Midbrain (tissue), 1 donor: Measurements from ENCODE around the gene HACD2.
A peak's percentile ranks its signal among the peaks of the same experiment; 100 is the strongest.

Source experiments
- DNase-seq: peaks from one replicate; lab custom pipeline; 2025; lab: John Stamatoyannopoulos, UW

The HACD2 gene

DNA sequence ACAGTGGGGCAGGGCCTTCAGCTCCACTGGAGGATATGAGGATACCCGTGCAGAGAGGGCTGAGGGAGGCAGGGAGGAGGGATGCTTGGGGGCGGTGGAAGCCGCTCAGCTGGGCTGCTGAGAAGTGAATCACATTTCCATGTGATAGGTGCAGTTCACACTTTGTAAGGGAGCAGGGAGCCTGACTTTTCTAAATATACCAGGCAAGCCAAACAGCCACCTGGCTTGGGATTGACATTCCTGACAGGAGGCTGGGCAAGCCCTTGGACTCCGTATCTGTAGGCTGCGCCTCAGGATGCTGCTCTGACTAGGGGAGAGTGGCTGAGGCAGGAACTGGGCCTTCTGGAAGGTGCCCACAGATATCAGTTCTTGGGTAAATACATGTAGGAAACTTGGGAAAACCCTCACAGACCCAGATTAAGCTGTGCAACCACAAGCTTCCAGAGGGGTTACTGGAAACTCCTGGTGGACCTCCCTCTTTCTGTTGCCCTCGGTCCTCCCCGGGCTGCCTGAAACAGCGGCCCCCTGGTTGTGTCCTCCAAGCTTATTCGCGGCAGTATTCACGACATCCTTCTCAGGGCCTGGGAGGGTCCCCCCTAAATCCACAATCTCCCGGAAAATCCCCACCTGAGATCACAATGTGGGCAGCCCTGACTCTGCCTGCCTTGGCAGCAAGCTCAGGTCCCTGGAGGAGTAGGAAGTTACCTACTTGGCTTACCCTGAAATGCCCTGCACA lies 103.0 kb downstream of the HACD2 start:
- no peak for DNase-seq

DNA sequence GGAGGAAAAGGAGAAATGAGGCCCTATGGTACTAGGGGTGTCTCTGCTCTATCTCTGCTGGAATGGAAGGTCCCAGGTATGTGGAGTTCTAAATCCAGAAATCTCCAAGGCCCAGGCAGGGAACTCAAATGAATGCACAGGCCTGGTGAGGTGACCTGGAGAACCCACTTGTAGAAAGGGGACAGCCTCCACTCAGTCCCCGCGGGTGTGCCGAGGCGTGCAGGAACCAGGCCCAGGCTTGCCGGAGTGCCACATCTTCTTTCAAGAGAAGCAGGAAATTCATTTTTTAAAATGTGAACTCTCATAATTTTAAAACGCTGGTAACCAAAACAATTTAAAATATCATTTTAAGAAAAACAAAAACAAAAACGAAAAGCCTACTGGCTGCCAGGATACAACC lies 103.8 kb downstream of the HACD2 start:
- no peak for DNase-seq

DNA sequence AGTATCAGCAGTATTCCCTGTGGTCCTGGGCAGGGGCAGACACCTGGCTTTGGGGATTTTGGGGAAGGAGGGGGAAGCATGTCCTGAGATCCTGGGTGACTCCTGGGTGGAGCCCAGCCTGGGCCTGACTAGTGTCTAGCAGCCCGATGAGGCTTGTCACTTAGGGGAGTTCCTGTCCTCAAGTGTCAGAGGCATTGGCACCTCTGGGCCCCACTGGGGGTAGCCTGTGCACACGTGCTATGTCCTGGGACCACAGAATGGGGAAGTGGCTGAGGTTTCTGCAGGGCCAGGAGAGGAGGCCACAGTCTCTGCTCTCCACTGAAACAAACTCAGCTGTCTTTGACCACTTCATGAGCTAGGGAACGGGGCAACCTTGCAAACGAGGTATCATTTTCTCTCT lies 104.4 kb downstream of the HACD2 start:
- DNase-seq = no peak

DNA sequence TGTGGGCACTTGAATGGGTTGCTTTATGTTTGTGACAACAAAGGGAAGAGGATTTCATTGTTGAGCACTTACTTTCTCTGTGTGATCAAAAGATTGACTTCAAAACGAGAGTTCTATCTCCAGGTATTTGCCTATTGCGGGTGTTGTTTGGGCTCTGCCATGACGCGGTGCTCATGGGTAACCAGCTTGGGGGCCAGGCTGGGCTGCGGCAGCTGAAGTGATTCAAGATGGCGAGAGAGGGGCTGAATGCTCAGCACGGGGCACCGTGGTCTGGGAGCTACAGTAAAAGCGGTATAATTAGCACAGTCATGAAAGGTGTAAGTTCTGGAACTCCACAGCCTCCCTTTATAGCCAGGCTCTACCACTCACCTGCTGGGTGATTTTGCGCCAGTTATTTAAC lies 105.0 kb downstream of the HACD2 start:
- no peak for DNase-seq

DNA sequence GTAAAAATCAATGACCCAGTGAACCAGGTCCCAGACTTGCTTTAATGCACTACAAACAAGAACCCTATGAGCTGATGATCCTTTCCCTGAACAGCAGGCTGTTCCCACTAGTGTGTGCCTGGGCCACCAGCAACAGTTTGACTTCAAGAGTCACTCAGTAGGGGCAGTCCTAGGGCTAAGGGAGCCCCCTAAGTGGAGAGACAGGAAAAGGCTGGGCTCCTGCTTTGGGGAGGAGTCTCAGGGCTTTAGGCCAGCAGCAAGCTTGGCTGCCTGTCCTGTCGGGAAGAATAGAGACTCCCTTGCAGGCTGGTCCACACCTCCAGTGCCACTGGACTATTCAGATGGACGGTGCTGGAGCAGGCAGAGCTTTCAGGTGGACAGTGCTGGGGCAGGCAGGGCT lies 106.5 kb downstream of the HACD2 start:
- no peak for DNase-seq

DNA sequence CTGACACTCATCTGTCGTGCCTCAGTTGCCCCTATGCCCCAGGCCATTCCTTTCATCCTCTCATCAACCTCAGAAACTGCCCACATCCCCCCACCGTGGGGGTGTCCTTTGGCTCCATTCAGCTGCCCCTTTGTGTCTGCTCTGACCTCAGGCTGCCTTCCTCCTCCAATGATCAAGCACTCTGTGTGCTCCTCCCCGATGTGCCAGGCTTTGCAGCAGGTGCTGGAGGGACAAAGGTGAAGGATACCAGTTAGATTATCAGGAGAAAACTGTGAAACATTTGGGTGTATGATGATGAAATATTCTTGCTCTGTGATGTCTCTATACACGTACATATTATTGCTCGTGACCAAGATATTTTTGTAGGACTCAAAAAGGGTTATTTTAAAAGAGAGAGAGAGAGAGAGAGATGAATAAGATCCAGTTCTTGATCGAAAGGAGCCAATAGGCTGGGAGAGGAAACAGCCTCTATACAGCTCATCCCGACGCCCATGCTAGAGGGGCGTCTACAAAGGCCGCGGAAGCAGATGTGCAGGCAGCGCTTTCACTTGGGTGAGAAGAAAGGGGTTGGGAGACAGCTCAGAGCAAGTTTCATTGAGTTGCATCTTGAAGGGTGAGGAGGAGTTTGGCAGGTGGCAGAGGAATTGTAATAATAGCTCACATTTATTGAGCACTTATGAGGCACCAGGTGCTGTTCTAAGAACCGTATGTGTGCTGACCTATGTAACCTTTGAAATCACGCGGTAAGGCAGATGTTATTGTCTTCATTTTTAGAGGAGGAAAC lies 107.7 kb downstream of the HACD2 start:
- no peak for DNase-seq

DNA sequence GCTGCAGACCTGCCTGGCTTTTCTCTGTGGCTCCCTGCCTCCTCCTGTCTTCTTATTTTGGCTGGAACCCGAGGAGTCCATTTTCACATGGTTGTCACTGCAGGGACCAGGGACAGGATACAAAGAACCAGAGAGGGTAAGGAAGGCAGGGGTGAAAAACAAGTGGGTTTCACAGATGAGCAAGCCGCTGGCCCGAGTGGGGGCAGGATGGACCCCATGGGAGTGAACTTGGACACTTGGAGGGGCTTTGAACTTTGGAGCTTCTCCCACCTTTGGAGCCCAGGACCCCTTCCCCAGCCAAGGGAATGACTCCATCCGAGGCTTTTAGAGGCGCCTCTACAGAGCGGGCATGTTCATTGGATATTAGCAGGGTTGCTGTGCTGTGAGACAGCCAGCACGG lies 109.1 kb downstream of the HACD2 start:
- no peak for DNase-seq

DNA sequence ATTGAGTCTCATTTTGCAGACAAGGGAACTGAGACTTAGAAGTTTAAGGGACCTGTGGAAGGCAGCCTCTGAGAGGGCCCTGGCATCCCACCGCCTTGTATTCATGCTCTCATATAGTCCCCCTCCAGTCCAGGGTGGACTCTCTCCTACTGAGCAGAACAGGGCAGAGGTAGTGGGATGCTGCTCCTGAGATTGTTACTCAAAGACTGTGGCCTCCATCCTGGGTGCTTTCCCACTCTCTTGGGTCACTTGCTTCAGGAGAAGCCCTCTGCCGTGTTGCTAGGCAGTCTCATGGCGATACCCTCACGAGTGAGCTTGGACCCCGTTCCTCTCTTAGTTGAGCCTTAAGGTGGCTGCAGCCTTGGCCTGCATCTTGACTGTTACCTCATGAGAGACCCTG lies 113.7 kb downstream of the HACD2 start:
- no peak for DNase-seq

DNA sequence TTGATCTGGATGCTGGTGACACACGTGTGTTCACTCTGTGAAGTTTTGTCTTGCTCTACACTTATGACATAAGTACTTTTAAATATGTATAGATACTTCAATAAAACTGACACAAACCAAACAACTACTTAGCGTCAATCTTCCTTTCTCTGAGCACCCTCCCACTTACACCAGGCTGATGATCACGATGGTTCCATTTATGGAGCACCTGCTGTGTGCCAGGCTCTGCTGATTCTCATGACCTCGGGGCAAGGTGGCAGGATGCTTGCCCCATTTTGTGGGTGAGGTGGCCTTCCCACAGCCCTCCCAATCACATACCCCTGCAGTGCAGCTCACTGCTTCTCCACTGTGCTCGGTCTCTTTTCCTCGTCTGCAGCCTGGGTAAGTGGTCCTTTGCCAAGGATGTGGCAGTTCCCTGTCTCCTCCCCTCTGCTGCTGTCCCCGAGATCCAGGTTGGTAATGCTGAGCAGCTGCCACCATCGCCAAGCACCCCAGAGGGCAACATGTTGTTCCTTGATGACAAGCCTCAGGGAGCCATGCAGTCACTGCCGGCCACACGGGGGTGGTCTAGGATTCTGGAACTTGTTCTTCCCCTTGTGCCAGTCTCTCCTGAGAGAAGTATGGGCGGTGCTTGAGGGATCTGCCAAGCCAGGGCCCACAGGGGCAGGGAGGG lies 115.4 kb downstream of the HACD2 start:
- no peak for DNase-seq

DNA sequence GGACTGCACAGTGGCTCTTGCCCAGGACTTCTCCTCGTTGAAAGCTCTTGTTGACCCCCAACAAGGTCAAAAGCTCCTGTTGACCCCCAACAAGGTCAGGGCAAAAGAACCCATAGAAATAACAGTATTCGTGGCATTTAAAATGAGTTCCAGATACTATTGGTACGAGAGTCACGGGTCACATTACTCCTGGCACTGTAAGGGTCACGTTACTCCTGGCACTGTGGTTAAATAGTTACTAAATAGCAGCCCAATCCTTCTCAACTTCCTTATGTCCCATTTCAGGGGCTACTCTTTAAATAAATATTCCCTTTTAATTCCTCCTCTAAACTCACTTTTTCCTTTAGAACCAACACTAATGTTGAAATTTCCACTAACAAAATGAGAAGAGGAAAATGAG lies 117.8 kb downstream of the HACD2 start:
- DNase-seq = no peak

DNA sequence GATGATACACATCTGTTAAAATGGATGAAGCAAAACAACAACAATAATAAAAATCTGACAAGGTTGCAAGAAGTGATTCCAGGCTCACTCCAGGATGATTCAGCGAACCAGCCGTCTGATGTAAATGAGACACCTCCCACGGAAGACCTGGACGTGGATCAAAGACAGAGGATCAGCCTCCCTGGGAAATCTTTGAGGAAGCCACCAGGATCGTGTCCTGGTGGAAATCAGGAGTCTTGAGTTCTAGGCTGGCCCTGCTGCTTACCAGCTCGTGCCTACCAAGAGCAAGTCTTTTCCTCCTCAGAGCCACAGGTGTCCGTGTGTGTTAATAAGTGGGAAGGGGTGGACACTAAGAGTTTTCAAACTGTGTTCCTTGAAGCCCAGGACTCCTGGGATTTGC lies 120.6 kb downstream of the HACD2 start:
- no peak for DNase-seq

DNA sequence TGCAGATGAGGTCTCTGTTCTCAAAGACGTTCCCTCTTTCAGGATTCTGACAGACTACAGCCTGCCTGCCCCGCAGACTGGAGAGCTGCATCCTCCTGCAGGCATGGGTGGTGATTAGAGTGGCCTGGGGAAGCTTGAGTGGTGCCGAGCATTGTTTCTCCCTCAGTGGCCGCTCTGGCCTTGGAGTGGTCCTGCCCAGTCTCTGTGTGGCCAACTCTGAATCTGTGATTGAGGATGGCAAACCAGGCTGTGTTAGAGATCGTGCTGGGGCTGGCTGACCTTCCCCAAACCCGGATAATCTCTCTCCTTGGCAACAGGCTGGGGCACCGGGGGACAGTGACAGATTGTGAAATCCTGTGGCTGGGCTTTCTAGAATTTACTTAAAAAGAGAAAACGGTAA lies 125.0 kb downstream of the HACD2 start:
- DNase-seq = no peak

DNA sequence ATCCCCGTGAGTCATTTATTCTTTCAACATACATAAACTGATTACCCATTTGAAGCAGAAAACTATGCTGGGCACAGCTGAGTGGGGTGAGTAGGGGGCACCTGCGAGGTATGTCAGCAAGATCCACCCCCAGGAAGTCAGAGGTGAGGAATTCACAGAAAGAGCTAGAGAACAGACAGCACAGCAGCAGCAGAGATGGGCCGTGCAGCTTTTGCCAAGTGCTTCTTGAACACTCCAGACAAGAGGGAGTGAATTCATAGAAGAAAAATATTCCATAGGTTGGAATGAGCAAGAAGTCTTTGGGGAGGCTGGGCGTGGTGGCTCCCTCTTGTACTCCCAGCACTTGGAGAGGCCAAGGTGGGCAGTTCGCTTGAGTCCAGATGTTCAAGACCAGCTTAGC lies 126.6 kb downstream of the HACD2 start:
- DNase-seq = no peak

DNA sequence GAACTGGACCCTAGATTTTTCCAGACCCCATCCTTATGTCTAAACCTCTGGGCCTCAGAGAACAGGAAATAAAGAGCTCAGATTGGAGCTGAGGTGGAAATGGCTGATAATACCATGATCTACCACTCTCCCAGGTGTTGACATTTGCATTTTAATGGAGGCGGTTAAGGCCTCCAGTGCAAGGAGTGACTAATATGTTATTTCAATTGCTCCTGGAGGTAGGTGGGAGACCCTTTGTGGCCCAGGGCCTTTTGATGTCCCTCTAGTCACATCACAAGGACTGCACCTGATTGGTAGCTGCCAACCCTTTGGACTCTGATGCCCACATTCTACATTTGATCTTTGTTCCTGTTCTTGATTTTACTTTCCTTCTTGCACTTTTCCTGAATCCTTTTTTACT lies 127.0 kb downstream of the HACD2 start:
- no peak for DNase-seq

DNA sequence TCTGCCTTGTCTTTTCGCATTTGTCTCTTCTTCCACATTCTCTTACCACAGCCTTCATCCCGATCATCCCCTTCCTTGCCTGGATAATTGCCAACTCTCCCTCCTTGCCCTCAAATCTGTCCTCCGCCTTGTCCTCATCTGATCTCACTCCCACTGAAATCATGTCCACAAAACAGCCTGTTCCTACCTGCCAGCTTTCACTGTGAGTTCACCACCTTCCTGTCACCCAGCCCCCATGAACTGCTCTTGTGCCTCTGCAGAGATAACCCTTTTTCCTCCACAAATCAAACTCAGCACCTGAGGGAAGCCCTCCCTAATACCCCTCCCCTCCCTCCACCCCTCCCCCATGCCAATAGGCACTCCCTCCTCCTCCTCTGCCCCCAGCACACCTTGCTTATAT lies 131.2 kb downstream of the HACD2 start:
- DNase-seq = no peak

DNA sequence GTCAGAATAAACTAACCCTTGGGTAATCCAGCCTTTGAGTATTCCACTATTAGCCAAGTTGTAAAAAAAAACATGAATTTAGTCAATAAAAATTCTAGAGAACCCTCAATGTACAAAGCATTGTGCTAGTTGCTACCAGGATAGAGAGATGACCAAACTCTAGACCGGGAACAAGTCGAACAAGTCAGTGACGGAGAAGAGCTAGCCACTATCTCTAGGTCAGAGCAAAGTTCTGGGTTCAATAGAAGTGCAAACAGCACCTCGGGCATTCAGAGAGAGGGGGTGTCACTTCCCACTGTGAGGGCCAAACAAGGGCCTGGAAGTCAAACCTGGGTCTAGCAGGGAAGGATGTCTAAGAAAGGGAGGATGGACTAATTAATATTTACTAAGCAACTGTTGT lies 133.7 kb downstream of the HACD2 start:
- DNase-seq = no peak

DNA sequence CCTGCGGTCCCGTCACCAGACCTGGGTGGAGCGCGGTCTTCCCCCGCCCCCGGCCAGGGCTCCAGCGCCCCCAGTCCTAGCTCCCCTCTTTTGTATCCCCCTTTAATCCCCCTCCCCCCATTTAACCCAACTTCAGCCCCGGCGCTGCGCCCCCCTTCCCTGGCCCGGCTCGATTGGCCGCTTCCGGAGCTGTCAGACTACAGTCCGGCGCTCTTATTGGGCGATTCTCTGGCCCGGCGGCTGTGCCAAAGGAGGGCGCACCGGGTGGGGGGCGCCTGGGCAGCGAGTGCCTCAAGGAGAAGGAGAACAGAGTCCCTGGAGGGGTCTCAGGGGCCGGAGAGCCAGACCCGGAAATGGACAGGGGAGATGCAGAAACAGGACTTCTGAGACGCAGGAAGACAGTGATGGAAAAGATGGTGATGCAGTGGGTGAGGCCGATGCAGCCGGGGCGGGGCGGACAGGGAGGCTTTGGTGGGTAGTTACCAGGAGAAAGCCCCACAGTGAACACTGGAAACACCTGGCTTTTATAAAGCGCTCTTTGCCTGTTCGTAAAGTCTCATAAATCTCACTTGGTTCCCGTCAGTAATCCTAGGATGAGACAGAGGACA lies 134.8 kb downstream of the HACD2 start:
- peak; percentile 62 for DNase-seq

DNA sequence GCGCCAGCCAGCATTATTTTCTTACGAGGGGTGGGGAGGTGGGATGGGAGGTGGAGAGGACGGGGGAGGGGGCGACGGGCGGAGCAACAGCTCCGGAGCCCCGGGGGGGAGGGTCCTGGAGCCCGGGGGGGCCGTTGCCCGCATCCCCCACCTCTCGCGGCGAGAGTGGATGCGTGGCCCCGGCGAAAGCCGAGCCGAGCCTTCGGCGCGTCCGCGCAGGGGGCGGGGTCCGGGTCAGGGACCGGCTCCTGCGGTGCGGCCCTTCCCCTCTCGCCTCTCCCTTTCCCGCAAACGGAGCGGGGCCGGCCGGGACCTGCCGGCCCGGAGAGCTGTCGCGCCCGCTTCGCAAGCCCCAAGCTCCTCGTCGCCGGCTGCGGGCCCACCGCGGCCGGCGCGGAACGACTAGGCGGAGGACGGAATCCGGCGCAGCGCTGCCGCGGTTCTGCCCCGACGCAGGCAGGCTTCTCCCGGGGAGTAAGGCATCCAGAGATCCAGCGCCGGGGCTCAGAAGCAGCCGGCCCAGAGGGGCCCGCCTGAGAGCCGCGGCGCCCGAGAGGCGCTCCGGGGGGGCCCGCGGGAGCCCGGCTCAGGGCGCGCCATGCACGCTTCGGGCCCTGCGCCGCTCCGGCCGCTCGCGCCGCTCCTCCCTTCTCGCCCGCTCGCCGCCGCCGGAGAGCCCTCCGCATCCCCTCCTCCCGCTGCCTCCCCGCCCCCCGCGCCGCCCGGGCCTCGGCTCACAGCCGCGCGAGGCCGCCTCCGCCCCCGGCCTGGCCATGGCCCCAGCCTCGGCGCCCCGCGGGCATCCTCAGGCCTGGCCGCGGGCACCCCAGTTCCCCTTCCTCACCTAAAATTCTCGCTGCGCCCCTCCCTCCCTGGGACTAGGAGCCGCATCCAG lies 135.5 kb downstream of the HACD2 start:
- peak; percentile 59 for DNase-seq

DNA sequence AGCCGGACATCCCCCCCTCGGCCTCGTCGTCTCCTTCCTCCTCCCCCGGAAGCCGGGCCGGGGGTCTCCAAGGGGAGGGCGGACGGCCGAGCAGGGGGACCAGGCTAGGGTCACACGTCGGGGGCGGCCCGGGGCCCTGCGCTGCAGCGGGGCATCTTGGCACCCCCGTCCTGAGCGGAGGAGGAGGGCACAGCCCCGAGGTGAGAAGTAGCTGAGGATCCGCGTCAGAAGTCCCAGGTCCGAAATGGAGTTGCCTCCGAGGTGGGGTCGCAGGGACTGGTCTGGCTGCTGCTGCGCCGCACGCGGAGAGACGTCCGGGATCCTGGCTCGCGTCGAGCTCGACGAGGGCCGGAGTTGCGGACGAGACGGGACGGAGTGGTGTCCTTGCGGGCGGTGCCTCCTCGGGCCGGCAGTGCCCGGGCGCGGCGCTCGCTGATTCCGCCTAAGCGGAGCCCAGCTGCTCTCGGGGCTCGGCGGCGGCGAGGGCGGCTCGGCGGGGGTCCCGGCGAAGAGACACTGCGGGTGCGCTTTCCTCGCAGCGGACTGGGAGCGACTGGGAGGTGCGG lies 136.2 kb downstream of the HACD2 start, which contains the start of gene ADCY5:
Gene ADCY5 (minus strand): TSS at position 555 of the 566 bp plus-strand sequence. CDS start 545 bp downstream, at position 10.
- no peak for DNase-seq

DNA sequence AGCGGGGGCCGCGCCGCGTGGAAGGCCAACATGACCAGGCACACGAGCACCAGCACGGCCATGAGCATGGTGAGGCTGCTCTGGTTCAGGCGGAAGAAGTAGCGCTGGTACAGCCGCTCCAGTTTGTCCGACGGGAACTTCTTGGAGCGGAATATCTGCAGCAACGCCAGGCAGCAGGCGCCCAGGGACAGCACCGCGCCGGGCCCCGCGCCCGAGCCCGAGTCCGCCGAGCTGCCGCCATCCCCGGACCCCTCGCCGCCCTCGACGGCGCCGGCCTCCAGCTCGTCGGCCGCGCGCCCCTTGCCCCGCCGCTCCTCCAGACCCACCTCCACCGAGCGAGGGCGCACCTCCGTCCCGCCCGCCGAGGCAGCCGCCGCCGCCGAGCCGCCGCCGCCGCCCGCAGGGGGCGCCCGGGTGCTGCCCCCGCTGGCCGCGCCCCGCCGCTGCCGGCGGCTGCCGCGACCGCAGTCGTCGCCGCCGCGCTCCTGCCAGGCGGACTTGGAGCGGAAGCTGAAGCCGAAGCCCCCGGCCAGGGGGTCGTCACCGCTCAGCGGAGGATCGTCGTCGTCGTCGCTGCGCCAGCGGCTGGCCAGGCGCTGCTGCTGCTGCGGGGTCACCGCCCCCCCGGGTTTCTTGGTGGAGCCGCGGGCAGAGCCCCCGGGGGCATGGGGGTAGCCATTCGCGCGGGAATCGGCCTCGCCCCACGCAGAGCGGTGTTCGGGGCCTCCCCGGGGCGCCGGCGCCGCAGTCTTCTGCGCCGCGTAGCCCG lies 136.9 kb downstream of the HACD2 start:
- no peak for DNase-seq

DNA sequence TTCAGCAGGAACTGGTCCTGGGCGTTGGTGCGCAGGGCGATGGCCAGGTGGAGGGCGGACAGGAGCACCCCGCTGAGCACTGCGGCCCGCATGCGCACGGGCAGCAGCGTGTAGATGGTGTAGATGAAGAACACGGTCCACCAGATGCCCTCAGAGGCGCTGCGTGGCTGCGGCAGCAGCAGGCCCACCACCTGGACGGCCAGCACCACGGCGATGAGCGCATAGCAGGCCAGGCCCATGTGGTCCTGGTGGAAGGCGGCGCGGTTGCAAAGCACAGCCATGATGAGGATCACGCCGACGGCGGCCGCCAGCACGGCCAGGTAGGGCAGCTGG lies 137.5 kb downstream of the HACD2 start:
- no peak for DNase-seq
